Suprapubic skin (tissue), 4 donors: Measurements from ENCODE around the gene SCPEP1. TPM values are rescaled to one million over a fixed set of nuclear protein-coding genes. Genes with fewer than 3 reads are reported as not detected.
A peak's percentile ranks its signal among the peaks of the same experiment; 100 is the strongest.

ENCODE experiments used
- DNase-seq, 2 donors: peaks; one replicate each; pipeline ENCODE4 v3.0.0-alpha.2; 2019; ENCODE audit warnings: low spot score in 2 of 2
- H3K27ac ChIP-seq: fragments of 200-600 bp; sonication (generic); one replicate; pipeline ENCODE4 v1.5.1; 2019
- H3K27me3 ChIP-seq: fragments of 200-600 bp; sonication (generic); one replicate; pipeline ENCODE4 v1.5.1; 2019
- H3K36me3 ChIP-seq: fragments of 200-600 bp; sonication (generic); one replicate; pipeline ENCODE4 v1.5.1; 2019
- H3K4me1 ChIP-seq: fragments of 200-600 bp; sonication (generic); one replicate; pipeline ENCODE4 v1.5.1; 2019
- H3K4me3 ChIP-seq: fragments of 200-600 bp; sonication (generic); one replicate; pipeline ENCODE4 v1.5.1; 2019; ENCODE audit warnings: mild to moderate bottlenecking
- H3K9me3 ChIP-seq: fragments of 200-600 bp; sonication (generic); one replicate; pipeline ENCODE4 v1.5.1; 2019
- EP300 ChIP-seq: sonication (generic); formaldehyde crosslinking; IDR thresholded peaks from one replicate; pipeline ENCODE4 v1.6.1; 2017; ENCODE audit warnings: antibody characterized with exemption
- POLR2A ChIP-seq, 2 donors: fragments of 450-650 bp; IDR thresholded peaks; one replicate each; pipeline ENCODE4 v1.6.1; 2017; ENCODE audit warnings: antibody characterized with exemption in 2 of 2, mild to moderate bottlenecking in 2 of 2, moderate library complexity in 2 of 2
- POLR2AphosphoS5 ChIP-seq, 3 donors: sonication (generic); formaldehyde crosslinking; IDR thresholded peaks; one replicate each; pipeline ENCODE4 v1.6.1; 2017; ENCODE audit warnings: antibody characterized with exemption in 3 of 3
- WGBS: methylation state at CpG from one replicate; pipeline ENCODE4 v1.1.5; 2018; 5-methylcytosine and 5-hydroxymethylcytosine counted together
- total RNA-seq, 4 donors: library from RNA; depleted of rRNA; stranded (reverse); fragments of >200 nt; gene quantifications; one replicate each; pipeline ENCODE4 v1.1.0, GENCODE V29; 2016

SCPEP1 gene
- total RNA-seq, 4 donors from 2014 or later, result 81.2 to 160 (median 100.0) TPM

DNA sequence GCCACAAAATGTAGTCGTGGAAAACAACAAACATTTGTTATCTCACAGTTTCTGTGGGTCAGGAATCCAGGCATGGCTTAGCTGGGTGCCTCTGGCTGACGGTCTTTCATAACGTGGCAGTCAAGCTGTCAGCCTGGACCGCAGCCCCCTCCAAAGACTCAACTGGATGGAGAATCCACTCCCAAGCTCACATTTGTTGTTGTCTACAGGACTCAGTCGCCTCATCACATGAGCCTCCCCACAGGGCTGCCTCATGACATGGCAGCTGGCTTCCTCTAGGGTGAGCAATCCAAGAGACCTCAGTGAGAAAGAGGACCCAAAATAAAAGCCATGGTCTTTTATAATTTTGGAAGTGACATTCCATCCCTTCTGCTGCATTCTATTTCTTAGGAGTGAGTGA, 72.4 kb downstream of the SCPEP1 start:
- Histone ChIP-seq H3K27ac (no peak overlapping the region), H3K4me1 (peaks cover 23% of the 10 kb centered on the region)
- no peak for TF ChIP-seq EP300

DNA sequence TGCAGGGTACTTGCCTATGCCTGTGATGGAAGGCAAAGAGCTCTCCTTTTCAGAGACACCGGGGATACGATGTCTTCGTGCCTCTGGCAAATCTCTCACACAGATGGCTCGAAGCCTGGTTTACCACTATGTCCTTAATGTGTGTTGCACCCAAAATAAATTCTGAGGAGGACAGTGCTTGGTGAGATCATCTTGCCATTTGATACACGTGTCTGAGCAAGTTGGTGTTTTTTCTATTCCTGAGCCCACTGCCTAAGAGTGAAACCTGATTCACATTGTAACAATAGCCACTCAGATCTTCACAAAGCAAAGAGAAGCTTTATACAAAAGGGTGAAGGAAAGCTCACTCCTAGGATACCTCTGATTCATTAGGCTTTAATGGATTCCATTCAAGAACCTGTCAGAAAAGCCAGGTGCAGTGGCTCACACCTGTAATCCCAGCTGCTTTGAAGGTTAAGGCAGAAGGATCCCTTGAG, 74.0 kb downstream of the SCPEP1 start:
- peak overlapping the region; percentile 48 for H3K27ac ChIP-seq

More for the DNA sequence above, 72.4 kb downstream of the SCPEP1 start:
- Histone ChIP-seq H3K36me3 (no peaks in the 10 kb centered on the region), H3K9me3 (no peaks in the 10 kb centered on the region), H3K4me3 (no peak overlapping the region), H3K27me3 (peaks cover 12% of the 10 kb centered on the region)
- no peak for DNase-seq
- 73% methylated on average over 5 of the region's 5 CpGs for WGBS

More for the DNA sequence above, 74.0 kb downstream of the SCPEP1 start:
- H3K4me3 ChIP-seq, result no peak overlapping the region
- no peaks in the 10 kb centered on the region for H3K27me3 ChIP-seq
- peaks cover 15% of the 10 kb centered on the region for H3K4me1 ChIP-seq
- DNase-seq, result no peak
- H3K9me3 ChIP-seq, result no peaks in the 10 kb centered on the region
- WGBS, result 33% methylated on average over 4 of the region's 5 CpGs
- no peaks in the 10 kb centered on the region for H3K36me3 ChIP-seq
- TF ChIP-seq POLR2A (IDR thresholded peaks at IDR 0.05) (no peak), POLR2AphosphoS5 (IDR thresholded peaks at IDR 0.05) (peak in 1 of 3 donors; percentile 22)

Other genes with a start within 250 kb of the SCPEP1 start
- gene C17orf67, start 144.2 kb upstream of the SCPEP1 start, total RNA-seq, result 1 to 10 TPM in 2 of 4 donors, under 1 TPM in 2; 0.52 to 3.7 (median 1.0) TPM
- 1 to 10 TPM; 3.4 to 7.7 (median 5.9) TPM for gene DGKE, start 144.0 kb upstream of the SCPEP1 start, total RNA-seq
- gene TRIM25, start 64.1 kb upstream of the SCPEP1 start, total RNA-seq, result 100 to 1,000 TPM in 1 of 4 donors, 10 to 100 TPM in 3; 39.2 to 175 (median 55.9) TPM
- 10 to 100 TPM; 13.0 to 15.6 (median 14.0) TPM for gene COIL, start 17.1 kb upstream of the SCPEP1 start, total RNA-seq
- gene AKAP1, start 107.1 kb downstream of the SCPEP1 start, total RNA-seq, result 10 to 100 TPM; 50.1 to 76.2 (median 56.4) TPM